Activated CD8-positive, alpha-beta memory T cell treated with anti-CD3 and anti-CD28 coated beads, Interleukin-2, amount 50 U/mL, for 1 hour (primary cell): ENCODE data around the gene CD9.
"Not testable (repeated sequence)": the region's sequence is repeated elsewhere in the genome, so short reads cannot be mapped to it uniquely, and the experiment has no call there.

Experiments used
- DNase-seq: peaks from one replicate; pipeline ENCODE4 v3.0.0-alpha.2; 2020; ENCODE audit errors: extremely low read depth

Gene CD9

GRCh38 chr12:6180268-6181051 lies 19.7 kb upstream of the CD9 start:
- no peak for DNase-seq

- DNase-seq: no peak
Measured at GRCh38 chr12:6181166-6181565, 19.0 kb upstream of the CD9 start.

GRCh38 chr12:6181583-6182278 lies 18.5 kb upstream of the CD9 start:
- DNase-seq: no peak

GRCh38 chr12:6182279-6182898 lies 17.8 kb upstream of the CD9 start:
- DNase-seq: no peak

GRCh38 chr12:6183689-6184428 lies 16.3 kb upstream of the CD9 start:
- DNase-seq: no peak

- DNase-seq: no peak
Measured at GRCh38 chr12:6185961-6186827, 14.0 kb upstream of the CD9 start.

- DNase-seq: no peak
Measured at GRCh38 chr12:6187948-6188793, 12.0 kb upstream of the CD9 start.

- DNase-seq: no peak
Measured at GRCh38 chr12:6189028-6189427, 11.2 kb upstream of the CD9 start.

GRCh38 chr12:6189952-6190598 lies 10.1 kb upstream of the CD9 start:
- not testable (repeated sequence) for DNase-seq

GRCh38 chr12:6190767-6191530 lies 9.3 kb upstream of the CD9 start:
- DNase-seq: not testable (repeated sequence)

- DNase-seq: no peak
Measured at GRCh38 chr12:6192604-6193380, 7.4 kb upstream of the CD9 start.

- no peak for DNase-seq
Measured at GRCh38 chr12:6193853-6194815, 6.1 kb upstream of the CD9 start.

- DNase-seq: peak; percentile 22
Measured at GRCh38 chr12:6195665-6196535, 4.3 kb upstream of the CD9 start.

GRCh38 chr12:6198051-6198450 lies 2.1 kb upstream of the CD9 start:
- no peak for DNase-seq

GRCh38 chr12:6198556-6198955 lies 1.6 kb upstream of the CD9 start:
- no peak for DNase-seq

GRCh38 chr12:6198985-6199530 lies 1.1 kb upstream of the CD9 start:
- DNase-seq: no peak
